K562 (cell line): ENCODE results near the gene NUTM1. TPM values are rescaled to one million over a fixed set of nuclear protein-coding genes. Genes with fewer than 3 reads are reported as not detected.

Experiments
- ATAC-seq: fragments of 200-7000 bp; cut with Tn5 transposase; 3 replicates; pipeline ENCODE4 v1.9.1; 2020; ENCODE audit warnings: moderate library complexity
- BruUV-seq: library from RNA; stranded (reverse); fragments of 400-500 nt; replicated peaks from 2 replicates; lab custom pipeline; 2021; lab: Mats Ljungman, UMichigan
- CTCF ChIA-PET: fragments of 300-600 bp; formaldehyde crosslinking; extraction: SDS; loops from one replicate; lab custom pipeline; 2021; ENCODE audit warnings: low intra/inter-chr PET ratio; lab: Yijun Ruan, JAX
- POLR2A ChIA-PET: fragments of 300-600, 350-650 bp; sonication (Branson Sonifier 250); formaldehyde crosslinking; extraction: SDS; loops from one replicate; lab custom pipeline; 2021; ENCODE audit warnings: antibody characterized with exemption, inconsistent platforms; lab: Yijun Ruan, JAX
- DNase-seq, 4 experiments: peaks; one replicate each; pipeline versions ENCODE4 v3.0.0 to v3.0.0-alpha.2; 2011 to 2018; ENCODE audit warnings: low spot score in 3 of 4, mixed read lengths in 3 of 4; ENCODE audit errors: extremely low read depth in 1 of 4
- FAIRE-seq: peaks from 2 replicates; lab custom pipeline; 2011; peaks lifted over from hg19 to GRCh38; lab: Jason Lieb, UNC
- H2AFZ ChIP-seq: 2 replicates; pipeline ENCODE4 v1.6.0; 2011; ENCODE audit warnings: low read depth, low read length, control low read depth, inconsistent platforms
- H3K27ac ChIP-seq: fragments of 200-600 bp; 3 replicates; pipeline ENCODE4 v1.8.0; 2011; ENCODE audit warnings: low read depth, mild to moderate bottlenecking, control low read depth, inconsistent platforms, low read length, moderate library complexity, mixed read lengths; ENCODE audit errors: extremely low read depth
- H3K27me3 ChIP-seq, 2 experiments: fragments of 300-600 bp in 1 of 2; 2 replicates in 1 of 2; 3 replicates in 1 of 2; pipeline versions ENCODE4 v1.6.0 to v1.8.0; 2011; ENCODE audit warnings: inconsistent platforms in 2 of 2, low read length in 2 of 2, mild to moderate bottlenecking in 1 of 2, mixed read lengths in 1 of 2, moderate library complexity in 1 of 2; ENCODE audit not compliant: control insufficient read depth in 2 of 2, insufficient read depth in 2 of 2
- H3K36me3 ChIP-seq: fragments of 300-600 bp; 3 replicates; pipeline ENCODE4 v1.8.0; 2011; ENCODE audit warnings: mild to moderate bottlenecking, low read length, inconsistent platforms; ENCODE audit not compliant: control insufficient read depth, insufficient read depth
- H3K4me1 ChIP-seq, 2 experiments: fragments of 200-600 bp in 1 of 2; replicated peaks in 1 of 2; 2 replicates in 1 of 2; 3 replicates in 1 of 2; pipeline versions ENCODE4 v1.5.1 to v1.8.0; 2011; ENCODE audit warnings: inconsistent platforms in 2 of 2, low read length in 2 of 2, mild to moderate bottlenecking in 1 of 2, mixed read lengths in 1 of 2, moderate library complexity in 1 of 2; ENCODE audit not compliant: control insufficient read depth in 2 of 2, insufficient read depth in 2 of 2
- H3K4me2 ChIP-seq: 2 replicates; pipeline ENCODE4 v1.6.1; 2011; ENCODE audit warnings: low read length, control low read depth, inconsistent platforms, mixed read lengths; ENCODE audit not compliant: insufficient read depth
- H3K4me3 ChIP-seq: fragments of 200-600 bp; sonication (generic), shearing (Covaris generic); 2 replicates; pipeline ENCODE4 v1.5.1; 2016; ENCODE audit warnings: control low read depth, inconsistent platforms
- H3K79me2 ChIP-seq: fragments of 200-600 bp; 3 replicates; pipeline ENCODE4 v1.8.0; 2011; ENCODE audit warnings: low read length, inconsistent platforms; ENCODE audit not compliant: control insufficient read depth, insufficient read depth
- H3K9ac ChIP-seq, 2 experiments: 2 replicates each; pipeline versions ENCODE4 v1.6.0 to v1.6.1; 2011; ENCODE audit warnings: low read depth in 2 of 2, low read length in 2 of 2, control low read depth in 1 of 2, inconsistent platforms in 1 of 2, mild to moderate bottlenecking in 1 of 2, mixed read lengths in 1 of 2; ENCODE audit not compliant: insufficient read depth in 1 of 2
- H3K9me1 ChIP-seq: one replicate; pipeline ENCODE4 v1.6.0; 2011; ENCODE audit warnings: inconsistent platforms, mild to moderate bottlenecking, low read length, moderate library complexity; ENCODE audit not compliant: control insufficient read depth, insufficient read depth
- H3K9me3 ChIP-seq: replicated peaks from 2 replicates; pipeline ENCODE4 v1.5.1; 2011; ENCODE audit warnings: low read depth, low read length, inconsistent platforms; ENCODE audit not compliant: control insufficient read depth, insufficient read depth
- H4K20me1 ChIP-seq: replicated peaks from 2 replicates; pipeline ENCODE4 v1.6.1; 2011; ENCODE audit warnings: low read length, inconsistent platforms, mixed read lengths; ENCODE audit not compliant: control insufficient read depth, insufficient read depth
- HES1 ChIP-seq: fragments of 450-650 bp; IDR thresholded peaks from 2 replicates; pipeline ENCODE4 v1.6.1; 2016; ENCODE audit warnings: low read depth, mild to moderate bottlenecking, moderate library complexity
- HSF4 ChIP-seq: fragments of 250-450 bp; sonication (Bioruptor Pico); IDR thresholded peaks from 2 replicates; pipeline ENCODE4 v2.1.2; 2022; ENCODE audit warnings: mild to moderate bottlenecking, moderate library complexity, borderline replicate concordance
- SRF ChIP-seq, 2 experiments: fragments of 250-450, 450-650 bp in 1 of 2; sonication (Bioruptor Pico) in 1 of 2; sonication (generic) in 1 of 2; formaldehyde crosslinking; IDR thresholded peaks; 2 replicates each; pipeline versions ENCODE4 v1.5.0 to v1.5.1; 2020 to 2022; ENCODE audit warnings: mild to moderate bottlenecking in 1 of 2, missing genetic modification reagents in 1 of 2
- TEAD2 ChIP-seq: fragments of 450-650 bp; IDR thresholded peaks from 2 replicates; pipeline ENCODE4 v1.6.1; 2016; ENCODE audit warnings: missing genetic modification characterization, control low read depth, missing compliant biosample characterization
- ZBTB49 ChIP-seq: sonication (generic); formaldehyde crosslinking; IDR thresholded peaks from 2 replicates; pipeline ENCODE4 v1.8.0; 2022; ENCODE audit warnings: missing genetic modification reagents, mild to moderate bottlenecking, borderline replicate concordance
- ZNF174 ChIP-seq: fragments of 250-450 bp; sonication (Bioruptor Pico); IDR thresholded peaks from 2 replicates; pipeline ENCODE4 v1.4.0; 2020; ENCODE audit warnings: mild to moderate bottlenecking
- ZNF263 ChIP-seq: sonication (generic); formaldehyde crosslinking; IDR thresholded peaks from 2 replicates; pipeline ENCODE4 v1.8.0; 2022; ENCODE audit warnings: mild to moderate bottlenecking, missing genetic modification reagents, borderline replicate concordance
- ZNF512 ChIP-seq: IDR thresholded peaks from 2 replicates; pipeline ENCODE4 v1.6.1; 2016; ENCODE audit warnings: missing genetic modification characterization, missing compliant biosample characterization
- ZNF717 ChIP-seq: fragments of 250-450 bp; sonication (Bioruptor Pico); IDR thresholded peaks from 2 replicates; pipeline ENCODE4 v1.5.0; 2021
- WGBS: fragments of 100-300 bp; shearing (Covaris generic); methylation state at CpG from one replicate; pipeline ENCODE4 v1.1.6; 2016; ENCODE audit warnings: low coverage, mixed read lengths; ENCODE audit not compliant: insufficient coverage; ENCODE audit errors: missing lambda C conversion rate; 5-methylcytosine and 5-hydroxymethylcytosine counted together
- in situ Hi-C: fragments of 300-500 bp; cut with MboI; formaldehyde crosslinking; loops from 4 replicates; pipeline ENCODE4 v1.15.0; 2018; ENCODE audit warnings: inconsistent platforms, mixed read lengths
- intact Hi-C: fragments of 100-400 bp; cut with micrococcal nuclease; formaldehyde crosslinking; loops from 2 replicates; pipeline ENCODE4 v1.14.2; 2022
- polyA plus RNA-seq, 8 experiments: library from polyadenylated mRNA; depleted of rRNA in 4 of 8; stranded (reverse) in 5 of 8; unstranded in 3 of 8; fragments of >200 nt; fragmentation: Nextera tagmentation in 2 of 8; fragmentation: Illumina TruSeq in 1 of 8; extraction: Ambion mirVana in 2 of 8; extraction: Trizol in 1 of 8; gene quantifications; 2 replicates each; pipeline versions ENCODE4 v1.2.1 to v1.2.3, GENCODE V29; 2011 to 2014; ENCODE audit warnings: inconsistent platforms in 1 of 8, missing spikeins in 1 of 8
- total RNA-seq, 7 experiments: library from RNA; depleted of rRNA in 6 of 7; stranded (reverse); fragments of >200 nt in 6 of 7; fragmentation: Illumina TruSeq in 2 of 7; extraction: Trizol in 2 of 7; gene quantifications; 2 replicates each; pipeline versions ENCODE4 v1.2.1 to v1.2.3, GENCODE V29; 2011 to 2021; ENCODE audit warnings: low replicate concordance in 1 of 7

The NUTM1 gene
- total and polyA plus RNA-seq, 9 of the 15 experiments (the other 6 are each of a cell fraction or from before 2014, with no cell fraction given) = 0.01 to 0.05 (median 0.04) TPM; not detected in 4

- Histone ChIP-seq H4K20me1 (no peaks in the 10 kb centered on the region), H3K9ac (no peak overlapping the region), H3K36me3 (no peaks in the 10 kb centered on the region), H3K4me2 (no peak overlapping the region), H3K27me3 (peaks cover 0 to 7% of the 10 kb centered on the region in 2 experiments; a peak in 1 of 5 replicates), H3K27ac (no peak overlapping the region), H2AFZ (no peak overlapping the region), H3K9me3 (no peaks in the 10 kb centered on the region), H3K9me1 (no peaks in the 10 kb centered on the region), H3K4me1 (peaks cover 5 to 15% of the 10 kb centered on the region in 2 experiments; a peak in 4 of 5 replicates), H3K4me3 (no peak overlapping the region), H3K79me2 (peaks cover 7% of the 10 kb centered on the region; the same call in 2 of the 3 replicates)
- ATAC-seq (no peak), DNase-seq (no peak), FAIRE-seq (no peak)
- no TSS peak for BruUV-seq
- in situ Hi-C loops (no loop called here), intact Hi-C loops (no loop called here)
- no peak for TF ChIP-seq ZNF174 (CRISPR knock-in tag)
- no peak for TF ChIP-seq ZBTB49 (CRISPR knock-in tag)
- no peak for TF ChIP-seq HSF4 (CRISPR knock-in tag)
- TF ChIP-seq SRF (CRISPR knock-in tag; IDR thresholded peaks at IDR 0.05) = no peak
- no peak for TF ChIP-seq TEAD2 (tag)
- peak; percentile 73 for TF ChIP-seq ZNF263
- TF ChIP-seq ZNF717 (CRISPR knock-in tag) = no peak
- TF ChIP-seq HES1 = no peak
- peak; percentile 60 for TF ChIP-seq ZNF512
- CTCF ChIA-PET = no interaction called here
- no CpG with 5 or more reads among the region's 2 CpGs for WGBS
- POLR2A ChIA-PET = no interaction called here
Measured at GRCh38 chr15:34370643-34371042, 27.5 kb downstream of the NUTM1 start.
